Parathyroid adenoma (tissue), 2 donors: ENCODE data around the gene HEXIM1.

Experiments
- H2AFZ ChIP-seq: fragments of 300-600 bp; sonication (generic); one replicate; pipeline ENCODE4 v1.7.0; 2017; ENCODE audit warnings: antibody characterized with exemption, mild to moderate bottlenecking
- H3K27ac ChIP-seq: fragments of 300-600 bp; sonication (generic); one replicate; pipeline ENCODE4 v1.7.0; 2017
- H3K27me3 ChIP-seq: fragments of 300-600 bp; sonication (generic); one replicate; pipeline ENCODE4 v1.7.0; 2017; ENCODE audit warnings: low read length; ENCODE audit not compliant: control insufficient read depth, insufficient read depth
- H3K36me3 ChIP-seq: fragments of 300-600 bp; sonication (generic); one replicate; pipeline ENCODE4 v1.7.0; 2017; ENCODE audit warnings: low read length; ENCODE audit not compliant: control insufficient read depth, insufficient read depth
- H3K4me1 ChIP-seq: fragments of 300-600 bp; sonication (generic); one replicate; pipeline ENCODE4 v1.7.0; 2017; ENCODE audit warnings: control low read depth
- H3K4me2 ChIP-seq: fragments of 300-600 bp; sonication (generic); one replicate; pipeline ENCODE4 v1.7.0; 2017; ENCODE audit warnings: low read length
- H3K4me3 ChIP-seq: fragments of 300-600 bp; sonication (generic); one replicate; pipeline ENCODE4 v1.7.0; 2017; ENCODE audit warnings: low read depth, low read length
- H3K79me2 ChIP-seq: fragments of 300-600 bp; sonication (generic); one replicate; pipeline ENCODE4 v1.7.0; 2017; ENCODE audit warnings: control low read depth
- H3K9ac ChIP-seq: fragments of 300-600 bp; sonication (generic); one replicate; pipeline ENCODE4 v1.7.0; 2017; ENCODE audit warnings: mild to moderate bottlenecking
- H3K9me3 ChIP-seq: fragments of 300-600 bp; sonication (generic); one replicate; pipeline ENCODE4 v1.7.0; 2017; ENCODE audit warnings: low read length; ENCODE audit not compliant: control insufficient read depth
- CTCF ChIP-seq: fragments of 300-600 bp; sonication (generic); IDR thresholded peaks from one replicate; pipeline ENCODE4 v1.7.0; 2017; ENCODE audit warnings: antibody characterized with exemption, mild to moderate bottlenecking
- donor health status: primary hyperparathyroidism.

HEXIM1 gene

GRCh38 chr17:45125509-45125908, 22.8 kb upstream of the HEXIM1 start:
- H3K27me3 ChIP-seq = no peaks in the 10 kb centered on the region
- no peaks in the 10 kb centered on the region for H3K9me3 ChIP-seq
- no peak overlapping the region for H3K4me3 ChIP-seq
- no peak for TF ChIP-seq CTCF
- H3K27ac ChIP-seq = no peak overlapping the region
- H3K4me2 ChIP-seq = no peak overlapping the region
- H3K9ac ChIP-seq = no peak overlapping the region
- peaks cover 5% of the 10 kb centered on the region for H3K4me1 ChIP-seq
- H3K79me2 ChIP-seq = no peaks in the 10 kb centered on the region
- H2AFZ ChIP-seq = no peak overlapping the region
- no peaks in the 10 kb centered on the region for H3K36me3 ChIP-seq

- H3K9ac ChIP-seq = no peak overlapping the region
- H3K4me2 ChIP-seq = no peak overlapping the region
- no peaks in the 10 kb centered on the region for H3K36me3 ChIP-seq
- H3K27me3 ChIP-seq = no peaks in the 10 kb centered on the region
- H3K4me1 ChIP-seq = peaks cover 5% of the 10 kb centered on the region
- H3K9me3 ChIP-seq = no peaks in the 10 kb centered on the region
- no peak overlapping the region for H2AFZ ChIP-seq
- no peak for TF ChIP-seq CTCF
- H3K79me2 ChIP-seq = no peaks in the 10 kb centered on the region
- no peak overlapping the region for H3K27ac ChIP-seq
- no peak overlapping the region for H3K4me3 ChIP-seq
Measured at GRCh38 chr17:45127207-45127547, 21.1 kb upstream of the HEXIM1 start.

GRCh38 chr17:45127548-45128300, 20.6 kb upstream of the HEXIM1 start:
- Histone ChIP-seq H3K4me3 (no peak overlapping the region), H3K36me3 (no peaks in the 10 kb centered on the region), H3K4me2 (no peak overlapping the region), H3K9me3 (no peaks in the 10 kb centered on the region), H2AFZ (no peak overlapping the region), H3K4me1 (peaks cover 5% of the 10 kb centered on the region), H3K27me3 (no peaks in the 10 kb centered on the region), H3K9ac (no peak overlapping the region), H3K79me2 (no peaks in the 10 kb centered on the region), H3K27ac (no peak overlapping the region)
- TF ChIP-seq CTCF = no peak

GRCh38 chr17:45128331-45128730, 19.9 kb upstream of the HEXIM1 start:
- H3K9ac ChIP-seq = no peak overlapping the region
- H3K4me2 ChIP-seq = no peak overlapping the region
- H3K4me1 ChIP-seq = peaks cover 5% of the 10 kb centered on the region
- no peaks in the 10 kb centered on the region for H3K9me3 ChIP-seq
- no peaks in the 10 kb centered on the region for H3K79me2 ChIP-seq
- no peak overlapping the region for H3K27ac ChIP-seq
- no peak for TF ChIP-seq CTCF
- H3K4me3 ChIP-seq = no peak overlapping the region
- H2AFZ ChIP-seq = no peak overlapping the region
- no peaks in the 10 kb centered on the region for H3K27me3 ChIP-seq
- H3K36me3 ChIP-seq = no peaks in the 10 kb centered on the region

GRCh38 chr17:45128989-45129388, 19.3 kb upstream of the HEXIM1 start:
- H3K9ac ChIP-seq = no peak overlapping the region
- no peaks in the 10 kb centered on the region for H3K79me2 ChIP-seq
- H3K4me2 ChIP-seq = no peak overlapping the region
- H3K4me3 ChIP-seq = no peak overlapping the region
- peaks cover 5% of the 10 kb centered on the region for H3K4me1 ChIP-seq
- no peaks in the 10 kb centered on the region for H3K9me3 ChIP-seq
- H2AFZ ChIP-seq = no peak overlapping the region
- no peak for TF ChIP-seq CTCF
- no peaks in the 10 kb centered on the region for H3K27me3 ChIP-seq
- H3K27ac ChIP-seq = no peak overlapping the region
- no peaks in the 10 kb centered on the region for H3K36me3 ChIP-seq
